AG08395 (cell line): ENCODE data around the gene TMEM190.

Source experiments
- DNase-seq: peaks from one replicate; pipeline ENCODE4 v3.0.0; 2012; ENCODE audit warnings: mixed read lengths, low spot score

Gene TMEM190

DNA sequence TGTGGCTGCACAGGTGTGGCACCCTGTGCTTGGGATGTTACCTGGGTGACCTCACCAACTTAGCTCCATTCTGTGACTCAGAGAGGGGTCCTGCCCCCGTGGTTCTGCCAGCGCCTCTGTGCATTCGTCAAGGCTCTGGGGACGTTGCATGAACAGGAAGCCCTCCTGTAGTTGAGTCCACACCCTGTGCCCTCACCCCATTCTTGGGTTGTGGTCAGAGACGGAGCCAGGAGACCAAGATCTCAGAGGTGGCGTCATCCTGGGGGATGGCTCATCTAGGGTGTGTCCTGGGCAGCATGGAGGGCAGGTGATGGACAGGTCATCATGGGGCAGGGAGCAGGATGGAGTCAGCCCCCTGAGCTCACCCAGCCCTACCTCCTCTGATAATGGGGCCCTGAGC, 24.6 kb upstream of the TMEM190 start:
- DNase-seq = no peak

DNA sequence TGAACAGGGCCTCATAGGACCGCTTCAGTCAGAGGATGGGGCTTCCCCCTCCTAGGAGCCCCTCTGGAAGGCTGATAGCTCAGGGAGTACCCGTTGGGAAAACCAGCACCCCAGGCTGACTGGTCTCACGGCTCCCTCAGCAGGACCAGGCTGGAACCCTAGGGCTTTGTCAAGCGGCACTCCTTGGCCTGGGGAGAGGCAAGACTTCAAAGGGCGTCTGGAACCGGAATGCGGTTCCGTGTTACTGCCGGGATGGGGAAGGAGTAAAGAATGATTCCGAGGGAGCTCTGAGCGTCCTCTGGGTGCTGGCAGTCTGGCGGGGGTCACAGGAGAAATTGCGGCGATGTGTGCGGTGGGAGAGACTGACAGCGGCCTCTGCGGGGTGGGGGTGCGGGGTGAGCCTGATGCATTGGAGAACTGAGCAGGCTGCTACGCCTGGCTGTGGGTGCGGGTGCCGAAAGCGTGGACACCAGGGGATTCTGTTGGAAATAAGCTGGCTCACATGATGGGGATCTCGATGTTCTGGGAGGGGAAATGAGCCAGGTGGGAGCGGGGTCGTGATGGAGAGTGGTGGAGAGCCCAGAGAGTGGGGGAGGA, 24.0 kb upstream of the TMEM190 start:
- DNase-seq = no peak

DNA sequence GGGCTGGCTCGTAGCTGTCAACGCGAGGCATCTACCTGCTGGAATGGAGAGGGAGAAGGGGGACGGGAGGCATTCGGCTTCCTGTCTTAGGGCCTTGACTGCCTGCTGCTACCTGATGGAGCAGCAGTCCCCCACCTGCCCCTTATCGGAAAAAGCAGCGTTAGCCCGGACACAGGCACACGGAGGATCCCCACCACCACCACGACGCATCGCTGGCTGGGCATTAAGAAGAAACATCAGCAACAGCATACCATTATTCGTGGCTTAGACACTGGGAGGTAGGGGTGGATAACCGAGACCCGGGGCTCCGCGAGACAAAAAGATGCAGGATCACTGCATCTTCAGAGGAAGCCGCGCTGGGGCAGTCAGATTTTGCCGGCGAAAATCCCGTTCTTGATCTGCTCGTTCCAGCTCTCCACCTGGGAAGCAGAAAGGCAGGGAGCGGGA, 23.2 kb upstream of the TMEM190 start:
- no peak for DNase-seq

DNA sequence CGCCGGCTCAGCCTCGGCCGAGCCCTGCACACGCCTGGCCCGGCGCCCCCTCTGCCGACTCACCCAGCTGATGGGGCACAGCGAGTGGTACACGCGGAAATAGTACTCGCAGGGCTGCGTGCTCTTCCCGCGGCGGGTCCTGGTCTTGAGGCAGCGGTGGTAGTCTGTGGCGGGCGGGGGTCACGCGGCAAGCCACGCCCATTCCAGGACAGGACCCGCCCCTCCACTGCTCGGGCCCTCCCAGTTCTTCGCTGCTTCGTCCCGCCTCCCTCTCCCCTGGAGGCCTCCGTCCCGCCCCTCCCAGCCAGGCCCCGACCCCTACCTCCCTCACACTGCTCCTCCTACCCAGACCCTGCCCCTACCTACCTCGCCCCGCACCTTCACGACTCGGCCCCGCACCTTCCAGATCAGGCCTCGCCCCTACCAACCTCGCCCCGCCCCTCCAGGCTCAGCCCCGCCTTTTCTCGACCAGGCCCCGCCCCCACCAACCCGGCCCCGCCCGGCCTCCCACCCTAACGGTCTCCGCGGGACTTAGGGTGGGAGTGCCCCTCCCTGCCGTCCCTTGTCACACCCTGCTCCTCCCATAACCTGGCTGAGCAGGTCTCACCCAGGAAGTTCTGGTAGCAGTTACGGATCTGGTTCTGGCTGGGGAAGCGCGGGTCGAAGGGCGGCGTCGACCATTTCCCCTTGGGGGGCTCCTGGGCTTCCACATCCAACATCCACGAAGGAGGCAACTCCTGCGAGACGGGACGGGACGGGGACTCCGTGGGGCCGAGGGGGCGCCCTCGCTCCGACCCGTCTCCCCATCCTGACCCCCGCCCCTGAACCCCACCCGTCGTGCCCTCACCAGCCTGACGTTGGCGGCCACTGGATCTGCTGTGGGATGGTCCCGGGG, 22.6 kb upstream of the TMEM190 start:
- DNase-seq = peak; percentile 82

DNA sequence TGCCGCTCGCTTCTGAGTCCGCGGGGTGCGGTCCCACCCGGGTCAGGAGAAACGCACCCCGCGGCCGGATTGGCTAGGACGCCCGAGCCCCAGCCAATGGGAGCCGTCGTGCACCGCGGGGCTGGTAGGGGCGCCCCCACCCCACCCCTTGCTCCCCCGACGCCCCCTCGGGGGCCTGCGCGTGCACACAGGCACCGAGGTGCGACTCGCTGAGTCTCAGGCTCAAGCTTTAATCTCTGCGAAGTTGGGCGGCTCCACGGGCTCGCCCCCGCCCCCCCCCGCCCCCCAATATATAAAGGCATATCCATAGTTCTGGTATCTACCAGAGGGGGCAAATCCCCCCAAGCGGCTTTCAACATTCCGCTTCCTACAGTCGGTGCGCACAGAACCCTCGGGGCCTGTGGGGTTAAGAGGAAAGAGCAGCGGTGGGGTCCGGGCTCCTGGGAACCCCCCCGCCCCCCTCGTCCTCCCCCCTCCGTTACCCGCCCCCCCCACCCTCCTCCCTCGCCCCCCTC, 21.9 kb upstream of the TMEM190 start, which contains the start of gene COX6B2:
TSS of gene COX6B2 (minus strand) at position 22 of the 515 bp plus-strand sequence. CDS start 198 bp downstream, outside the sequence.
- DNase-seq = no peak

DNA sequence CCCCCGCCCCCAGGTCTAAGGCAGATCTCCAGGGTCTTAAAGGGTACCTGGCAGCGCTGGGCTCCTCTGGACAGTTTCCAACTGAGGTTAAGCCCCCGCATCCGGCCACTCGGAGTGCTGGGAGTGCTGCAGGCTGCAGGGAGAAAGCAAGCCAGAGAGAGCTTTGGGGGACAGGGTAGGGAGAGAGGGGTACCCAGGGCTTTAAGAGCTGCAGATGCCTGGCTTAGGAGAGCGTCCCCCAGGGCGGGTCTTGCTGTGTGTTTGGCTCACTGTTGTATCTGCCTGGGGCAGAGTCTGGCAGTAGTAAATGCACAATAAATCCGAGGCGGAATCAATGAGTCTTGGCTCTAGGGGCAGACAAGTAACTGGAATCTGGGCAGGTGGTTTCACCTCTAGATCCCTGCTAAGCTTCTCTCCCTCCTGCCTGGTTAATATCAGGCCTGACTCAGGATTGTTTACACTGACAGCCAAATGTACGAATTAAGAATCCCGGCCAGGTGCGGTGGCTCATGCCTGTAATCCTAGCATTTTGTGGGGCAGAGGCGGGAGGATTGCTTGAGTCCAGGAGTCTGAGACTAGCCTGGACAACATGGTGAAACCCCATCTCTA, 21.3 kb upstream of the TMEM190 start:
- no peak for DNase-seq

DNA sequence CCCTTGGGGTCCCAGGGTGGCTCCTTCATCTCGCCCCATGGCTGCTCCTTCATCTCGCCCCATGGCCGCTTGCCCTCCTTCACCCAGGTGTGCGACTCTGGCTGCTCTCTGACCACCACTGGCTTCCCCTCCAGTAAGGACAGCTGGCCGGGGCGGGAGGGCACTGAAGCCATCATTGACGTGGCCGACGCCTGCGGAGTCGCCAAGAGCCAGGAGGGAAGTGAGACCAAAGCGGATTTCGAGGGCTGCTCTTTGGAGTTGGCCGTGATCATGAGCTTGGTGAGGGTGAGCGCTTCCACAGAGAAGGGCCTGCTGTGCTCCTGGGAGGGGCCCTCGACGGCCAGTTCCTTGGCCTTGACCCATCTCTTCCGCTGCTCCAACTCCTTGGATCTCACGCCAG, 18.1 kb upstream of the TMEM190 start:
- DNase-seq = no peak

DNA sequence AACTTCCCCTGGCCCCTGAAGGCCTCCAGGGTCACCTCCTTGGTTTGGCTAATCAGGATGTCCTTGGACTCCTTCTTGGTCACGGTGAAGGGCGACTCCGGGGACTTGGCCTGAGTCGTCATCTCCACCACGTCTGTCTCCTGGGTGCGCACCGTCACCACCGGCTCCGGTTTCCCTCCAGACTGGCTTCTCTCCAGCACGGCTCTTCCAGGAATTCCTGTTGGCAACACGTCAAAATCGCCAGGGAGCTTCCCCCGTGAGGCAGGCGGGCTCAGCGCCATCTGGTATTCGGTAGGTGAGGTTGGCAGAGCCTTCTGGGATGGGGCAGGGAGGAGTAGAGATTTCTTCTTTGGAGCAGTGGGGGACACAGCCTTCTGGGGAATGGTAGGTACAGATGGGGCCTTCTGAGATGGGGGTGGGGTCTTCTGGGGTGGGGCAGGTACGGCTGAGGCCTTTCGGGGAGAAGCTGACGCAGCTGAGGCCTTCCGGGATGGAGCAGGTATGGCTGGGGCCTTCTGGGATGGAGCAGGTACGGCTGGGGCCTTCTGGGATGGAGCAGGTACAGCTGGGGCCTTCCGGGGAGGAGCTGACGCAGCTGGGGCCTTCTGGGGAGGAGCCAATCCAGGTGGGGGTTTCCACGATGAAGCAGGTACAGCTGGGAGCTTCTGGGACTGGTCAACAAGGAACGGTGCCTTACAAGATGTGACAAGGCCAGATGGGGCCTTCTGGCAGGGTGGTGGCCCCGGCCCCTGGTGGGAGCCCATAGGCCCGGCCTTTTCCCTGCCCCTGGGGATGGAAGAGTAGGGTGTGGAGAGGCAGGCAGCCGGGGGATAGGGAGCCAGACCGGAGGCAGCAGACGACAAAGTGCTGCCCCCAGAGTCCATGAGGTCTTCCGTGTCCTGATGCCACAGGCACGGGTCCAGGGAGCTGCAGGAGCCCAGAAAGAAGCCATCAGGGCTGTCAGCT, 17.4 kb upstream of the TMEM190 start:
- DNase-seq = no peak

DNA sequence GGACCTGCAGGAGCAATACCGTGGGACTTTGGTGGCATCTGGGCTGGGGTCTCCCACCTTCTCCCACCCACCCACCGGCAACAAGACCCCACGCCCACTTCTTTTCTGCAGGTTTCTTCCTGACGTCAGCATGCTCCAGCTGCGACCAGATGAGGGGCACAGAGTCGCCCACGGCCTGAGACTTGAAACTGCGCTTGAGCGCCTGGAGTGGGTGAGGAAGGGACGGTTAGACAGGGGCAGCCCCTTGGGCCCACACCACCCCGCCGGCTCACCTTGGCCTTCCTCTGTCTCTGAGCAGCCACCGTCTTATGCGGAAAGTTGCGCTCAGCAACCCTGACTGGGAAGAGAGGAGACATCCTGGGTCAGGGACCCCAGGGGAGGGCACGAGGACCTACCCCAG, 15.7 kb upstream of the TMEM190 start:
- DNase-seq = no peak

DNA sequence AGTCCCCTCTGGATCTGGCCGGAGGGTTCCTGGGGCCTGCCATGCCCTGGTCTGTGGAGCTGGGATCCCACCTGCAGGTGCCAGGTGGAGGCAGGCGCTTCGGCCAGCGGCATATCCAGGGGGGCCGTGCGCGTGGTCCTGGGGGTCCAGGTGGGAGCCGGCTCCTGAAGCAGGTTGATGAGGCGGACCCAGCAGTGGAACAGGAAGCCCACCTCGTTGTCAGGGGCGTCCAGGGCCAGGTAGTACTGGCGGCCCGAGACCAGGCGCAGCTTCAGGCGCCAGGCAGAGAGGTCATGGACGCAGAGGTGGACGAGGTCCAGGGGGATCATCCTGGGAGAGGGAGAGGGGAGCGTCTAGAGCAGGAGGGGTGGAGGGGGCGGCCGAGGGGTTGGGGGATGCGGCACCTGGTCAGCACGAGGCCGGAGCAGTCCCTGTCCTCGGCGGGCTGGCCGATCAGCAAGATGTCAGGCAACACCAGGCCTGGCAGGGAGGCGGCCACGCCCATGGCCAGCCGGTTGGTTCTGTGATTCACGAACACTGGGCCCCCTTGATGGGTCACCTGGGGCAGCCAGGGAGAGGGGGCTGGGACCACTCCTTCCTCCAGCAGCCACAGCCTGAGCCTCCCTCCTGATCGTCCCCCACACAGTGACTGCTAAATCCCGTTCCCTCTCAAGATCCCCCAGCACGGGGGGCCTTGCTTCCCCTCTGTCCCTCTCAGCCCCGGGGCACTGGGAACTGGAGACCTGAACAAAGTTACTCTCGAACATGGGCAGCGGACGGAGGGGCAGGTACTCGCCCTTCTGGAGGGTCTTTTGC, 14.2 kb upstream of the TMEM190 start:
- DNase-seq = no peak

DNA sequence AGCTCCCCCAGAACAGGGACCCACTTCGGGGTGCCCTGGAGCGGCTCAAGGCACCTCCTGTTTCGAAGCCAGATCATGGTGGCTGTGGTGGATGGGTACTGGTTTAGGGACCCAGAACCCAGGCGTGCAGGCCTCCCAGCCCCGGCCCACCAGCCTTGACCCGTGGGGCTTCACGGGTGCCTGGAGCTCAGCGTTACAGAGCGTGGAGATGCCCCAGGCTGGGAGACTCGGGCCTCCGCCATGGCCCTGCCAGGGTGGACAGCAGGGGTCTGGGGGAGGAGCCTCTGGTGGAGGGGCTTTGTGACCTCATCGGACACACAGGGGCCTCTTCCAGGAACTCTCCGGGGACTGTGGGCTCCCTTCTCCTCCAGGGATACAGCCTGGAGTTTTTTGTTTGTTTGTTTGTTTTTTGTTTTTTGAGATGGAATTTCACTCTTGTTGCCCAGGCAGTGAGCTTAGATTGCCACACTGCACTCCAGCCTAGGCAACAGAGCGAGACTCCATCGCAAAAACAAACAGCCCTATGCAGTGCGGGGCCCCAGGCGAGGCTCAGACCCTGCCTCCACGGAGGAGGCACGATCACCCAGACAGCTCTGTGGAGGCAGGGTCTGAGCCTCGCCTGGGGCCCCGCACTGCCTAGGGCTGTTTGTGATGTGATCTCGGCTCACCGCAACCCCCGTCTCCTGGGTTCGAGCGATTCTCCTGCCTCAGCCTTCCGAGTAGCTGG, 13.5 kb upstream of the TMEM190 start, which contains the start of gene GARIN5B:
TSS of gene GARIN5B (minus strand) at position 271 of the 727 bp plus-strand sequence. CDS start at position 77, 194 bp downstream.
- no peak for DNase-seq

DNA sequence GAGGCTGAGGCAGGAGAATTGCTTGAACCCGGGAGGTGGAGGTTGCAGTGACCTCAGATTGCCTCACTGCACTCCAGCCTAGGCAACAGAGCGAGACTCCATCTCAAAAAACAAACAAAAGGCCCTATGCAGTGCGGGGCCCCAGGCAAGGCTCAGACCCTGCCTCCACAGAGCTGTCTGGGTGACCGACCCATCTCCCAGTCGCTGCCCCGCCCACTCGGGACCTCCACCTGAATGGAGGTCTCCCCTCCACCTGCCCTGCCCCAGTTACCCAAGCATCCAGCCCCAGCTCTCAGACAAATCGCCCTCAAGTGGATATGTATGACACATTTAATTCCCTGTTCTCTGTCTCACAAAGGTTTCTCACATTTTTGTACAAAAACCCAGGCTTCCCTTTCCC, 11.4 kb upstream of the TMEM190 start:
- no peak for DNase-seq

DNA sequence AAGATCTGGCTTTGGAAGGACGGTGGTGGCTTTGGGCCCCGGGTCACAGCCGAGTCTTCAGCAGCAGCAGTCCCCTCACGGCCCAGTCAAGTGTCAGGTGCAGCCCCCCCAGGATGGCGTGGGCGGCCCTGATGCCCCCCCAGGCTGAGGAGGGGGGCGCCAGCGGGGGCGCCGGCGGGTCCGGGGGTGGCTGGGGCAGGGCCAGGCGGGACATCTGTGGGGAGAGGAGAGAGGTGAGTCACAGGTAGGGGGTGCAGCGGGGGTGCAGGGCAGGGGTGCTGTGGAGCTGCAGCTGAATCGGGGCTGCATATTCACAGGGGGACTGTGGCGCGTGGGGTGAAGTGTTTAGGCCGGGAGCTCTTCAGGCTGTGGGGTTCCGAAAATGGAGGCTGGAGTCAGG, 10.7 kb upstream of the TMEM190 start:
- no peak for DNase-seq

DNA sequence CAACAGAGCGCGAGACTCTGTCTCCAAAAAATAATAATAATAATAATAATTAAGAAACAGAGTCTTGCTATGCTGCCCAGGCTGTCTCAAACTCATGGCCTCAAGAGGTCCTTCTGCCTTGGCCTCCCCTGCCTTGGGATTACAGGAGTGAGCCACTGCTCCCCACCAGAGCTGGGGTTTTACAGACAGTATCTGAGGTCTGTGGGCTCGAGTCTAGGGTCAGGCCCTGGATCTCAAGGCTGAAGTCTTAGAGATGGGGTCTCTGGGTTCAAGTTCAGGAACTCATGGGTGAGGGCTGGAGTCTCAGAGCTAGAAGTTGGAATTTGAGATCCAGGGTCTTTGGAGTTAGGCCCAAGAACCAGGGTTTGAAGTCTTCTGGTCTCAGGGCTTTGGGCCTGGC, 9.8 kb upstream of the TMEM190 start:
- no peak for DNase-seq

DNA sequence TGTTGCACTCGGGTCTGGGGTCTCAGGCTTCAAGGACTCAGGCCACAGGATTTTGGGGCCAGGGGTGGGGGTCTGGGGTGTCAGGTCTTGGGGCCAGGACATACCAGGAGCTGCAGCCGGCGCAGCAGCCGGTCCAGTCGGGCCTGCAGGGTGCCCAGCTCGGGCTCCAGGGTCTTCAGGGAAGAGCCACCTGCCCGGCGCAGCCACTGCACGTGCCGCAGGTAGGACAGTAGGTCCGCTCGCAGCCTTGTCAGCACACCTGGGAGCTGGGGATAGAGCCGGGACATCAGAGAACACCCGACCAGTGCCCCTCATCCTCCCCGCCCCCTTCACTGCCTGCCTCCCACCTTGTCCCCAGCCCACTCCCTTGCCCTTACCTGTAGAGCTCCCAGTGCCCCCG, 8.5 kb upstream of the TMEM190 start:
- DNase-seq = no peak

DNA sequence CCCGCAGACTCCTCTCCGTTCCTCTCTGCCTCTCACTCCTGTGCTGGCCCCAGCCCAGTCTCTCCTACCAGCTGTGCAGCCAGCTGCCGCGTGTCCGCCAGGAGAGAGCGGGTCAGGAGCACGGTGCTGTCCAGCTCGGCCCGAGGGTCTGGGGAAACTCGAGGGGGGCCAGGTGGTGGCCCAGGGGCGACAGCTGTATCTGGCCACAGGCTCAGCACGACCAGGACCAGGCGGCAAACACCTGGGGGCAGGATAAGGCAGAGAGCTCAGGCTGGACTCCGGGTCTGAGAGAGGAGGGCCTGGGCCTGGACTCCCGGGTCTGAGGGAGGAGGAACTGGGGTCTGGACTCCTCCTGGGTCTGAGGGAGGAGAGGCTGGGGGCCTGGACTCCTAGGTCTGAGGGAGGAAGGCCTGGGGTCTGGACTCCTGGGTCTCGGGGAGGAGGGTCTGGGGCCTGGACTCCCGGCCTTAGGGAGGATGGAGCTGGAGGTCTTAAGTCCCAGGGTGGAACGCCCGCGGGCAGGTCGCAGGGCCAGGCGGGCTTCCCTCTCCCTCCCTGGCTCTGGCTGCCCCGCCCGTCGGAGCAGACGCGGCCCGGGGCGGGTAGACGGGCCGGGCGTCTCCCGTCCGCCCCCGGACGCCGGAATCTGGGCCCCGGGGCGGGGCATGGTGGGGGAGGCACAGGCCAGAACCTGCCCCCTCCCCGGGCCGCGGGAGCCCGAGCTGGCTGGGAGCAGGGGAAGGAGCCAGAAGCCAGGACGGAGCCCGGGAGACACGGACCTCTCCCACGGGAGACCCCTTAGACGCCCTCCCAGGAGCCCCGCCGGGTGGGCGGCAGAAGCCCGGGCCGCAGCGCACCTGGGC, 7.7 kb upstream of the TMEM190 start:
- peak; percentile 90 for DNase-seq

DNA sequence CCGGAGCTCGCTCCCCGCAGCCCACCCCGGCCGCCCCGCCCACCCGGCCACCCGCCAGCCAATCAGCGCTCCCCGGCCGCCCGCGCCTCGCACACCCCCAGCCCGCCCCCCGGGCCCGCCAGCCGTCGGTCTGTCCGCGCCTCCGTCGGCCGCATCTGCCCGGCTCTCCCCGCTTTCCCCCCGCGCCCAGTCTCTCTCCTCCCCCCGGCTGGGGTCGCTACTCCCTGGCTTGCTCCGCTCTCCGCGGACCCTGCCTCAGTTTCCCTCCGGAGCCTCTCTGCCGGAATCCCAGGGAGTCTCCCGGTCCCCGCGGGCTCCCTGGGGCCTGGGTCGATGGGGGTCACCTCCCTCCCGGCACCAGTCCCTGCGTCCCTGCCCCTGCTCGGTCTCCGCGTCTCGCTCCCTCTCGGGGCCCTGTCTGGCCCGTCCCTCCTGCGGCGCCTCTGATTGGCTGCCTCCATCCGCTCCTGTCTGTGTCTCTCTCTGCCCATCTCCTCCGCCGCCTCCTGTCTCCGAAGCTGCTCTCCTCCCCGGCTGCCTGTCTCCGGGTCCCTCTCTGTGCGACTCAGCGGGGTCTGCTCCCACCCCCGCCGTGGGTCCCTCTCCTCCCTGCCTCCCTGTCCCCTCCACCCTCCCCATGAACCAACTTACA, 6.8 kb upstream of the TMEM190 start:
- peak; percentile 95 for DNase-seq

DNA sequence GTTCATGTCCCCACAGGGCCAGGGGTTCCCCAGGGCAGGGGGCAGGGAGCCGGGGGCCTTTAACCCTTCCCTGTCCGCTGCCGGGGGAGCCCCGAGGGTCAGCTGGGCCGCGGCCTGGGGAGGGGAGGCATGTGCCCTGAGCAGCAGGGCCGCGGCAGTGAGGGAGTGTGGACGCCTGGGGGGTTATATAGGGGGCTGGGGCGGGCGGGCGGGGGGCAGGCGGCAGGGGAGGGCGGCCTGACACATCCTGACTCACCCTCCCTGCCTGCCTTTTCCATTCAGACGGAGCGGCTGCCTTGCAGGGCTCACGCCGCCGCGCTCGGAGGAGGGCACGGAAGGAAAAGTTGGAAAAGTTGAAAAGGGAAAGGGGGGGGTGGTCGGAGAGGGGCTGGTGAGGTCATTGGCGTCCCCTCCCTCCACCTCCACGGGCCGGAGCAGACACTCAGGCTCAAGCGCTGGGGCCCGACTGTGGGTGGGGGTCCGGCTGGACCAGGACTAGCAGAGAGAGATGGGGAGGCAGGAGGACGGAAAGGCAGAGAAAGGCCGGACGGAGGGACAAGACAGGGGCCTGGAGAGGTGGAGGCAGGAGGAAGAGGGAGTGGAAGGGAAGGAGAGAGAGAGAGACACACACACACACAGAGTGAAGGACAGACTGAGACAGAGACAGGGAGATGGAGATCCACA, 6.2 kb upstream of the TMEM190 start, which contains the start of gene IL11:
TSS of gene IL11 (minus strand) at position 159 of the 684 bp plus-strand sequence. CDS start at position 6, 153 bp downstream.
- DNase-seq = peak; percentile 88
